ENCODE measurements around the gene RASGRP4.
"Not testable (repeated sequence)": the region's sequence is repeated elsewhere in the genome, so short reads cannot be mapped to it uniquely, and the experiment has no call there.

Gene RASGRP4

GRCh38 chr19:38429055-38429810 lies 3.2 kb upstream of the RASGRP4 start:
- no peak overlapping the region for H2AFZ ChIP-seq (ENCODE audit: insufficient read depth, low read length, poor library complexity)
- no peaks in the 10 kb centered on the region for H3K79me1 ChIP-seq (ENCODE audit: low read length)
- H4K91ac ChIP-seq (ENCODE audit: low read depth, low read length): no peak overlapping the region

GRCh38 chr19:38427035-38427677 lies 1.1 kb upstream of the RASGRP4 start:
- H4K91ac ChIP-seq (ENCODE audit: low read depth, low read length); H3K14ac ChIP-seq (ENCODE audit: low read length); H4K8ac ChIP-seq (ENCODE audit: low read depth, low read length); H2BK5ac ChIP-seq (ENCODE audit: low read depth, low read length, poor library complexity); H3K27ac ChIP-seq (ENCODE audit: low read depth, low read length); H4K12ac ChIP-seq (ENCODE audit: low read depth, low read length); H3K79me1 ChIP-seq (ENCODE audit: low read length); H3K79me2 ChIP-seq (ENCODE audit: control insufficient read depth, insufficient read depth, low read length, poor library complexity); H2BK12ac ChIP-seq (ENCODE audit: low read length); DNase-seq; H3K9ac ChIP-seq (ENCODE audit: low read length); H3K36me3 ChIP-seq (ENCODE audit: control insufficient read depth in 1 of 2, insufficient read depth in 2 of 2, low read length in 2 of 2); H3K4me3 ChIP-seq (ENCODE audit: low read depth, low read length); H2AK5ac ChIP-seq (ENCODE audit: low read length); H3K4me2 ChIP-seq (ENCODE audit: low read length); H3K27me3 ChIP-seq (ENCODE audit: insufficient read depth, low read length); H3K18ac ChIP-seq (ENCODE audit: low read length); H3K4ac ChIP-seq (ENCODE audit: low read depth, low read length); H3K9me3 ChIP-seq (ENCODE audit: insufficient read depth, low read depth, low read length); H3K4me1 ChIP-seq (ENCODE audit: control insufficient read depth in 1 of 2, insufficient read depth in 2 of 2, low read length in 2 of 2); H3K23ac ChIP-seq (ENCODE audit: low read length); H2AFZ ChIP-seq (ENCODE audit: insufficient read depth, low read length, poor library complexity); H2BK120ac ChIP-seq (ENCODE audit: insufficient read depth, low read length, poor library complexity): not testable (repeated sequence)
- WGBS (ENCODE audit: extremely low coverage, insufficient coverage, insufficient read length): no CpG with 5 or more reads among the region's 17 CpGs

More at GRCh38 chr19:38429055-38429810, 3.2 kb upstream of the RASGRP4 start:
- no peak overlapping the region for H3K4ac ChIP-seq (ENCODE audit: low read depth, low read length)
- no peak overlapping the region for H3K9ac ChIP-seq (ENCODE audit: low read length)
- no peak for DNase-seq
- no peak overlapping the region for H3K18ac ChIP-seq (ENCODE audit: low read length)
- no peaks in the 10 kb centered on the region for H3K36me3 ChIP-seq (ENCODE audit: control insufficient read depth in 1 of 2, insufficient read depth in 2 of 2, low read length in 2 of 2)
- no peak overlapping the region for H3K4me3 ChIP-seq (ENCODE audit: low read depth, low read length)
- H4K12ac ChIP-seq (ENCODE audit: low read depth, low read length): no peak overlapping the region
- no peak overlapping the region for H2BK120ac ChIP-seq (ENCODE audit: insufficient read depth, low read length, poor library complexity)
- H2BK5ac ChIP-seq (ENCODE audit: low read depth, low read length, poor library complexity): no peak overlapping the region
- no peak overlapping the region for H3K27ac ChIP-seq (ENCODE audit: low read depth, low read length)
- H3K14ac ChIP-seq (ENCODE audit: low read length): no peak overlapping the region
- no peaks in the 10 kb centered on the region for H3K9me3 ChIP-seq (ENCODE audit: insufficient read depth, low read depth, low read length)
- H3K4me2 ChIP-seq (ENCODE audit: low read length): no peak overlapping the region
- no peak overlapping the region for H3K23ac ChIP-seq (ENCODE audit: low read length)
- H2BK12ac ChIP-seq (ENCODE audit: low read length): no peak overlapping the region
- H3K79me2 ChIP-seq (ENCODE audit: control insufficient read depth, insufficient read depth, low read length, poor library complexity): no peaks in the 10 kb centered on the region
- no peak overlapping the region for H2AK5ac ChIP-seq (ENCODE audit: low read length)
- no CpG with 5 or more reads among the region's 14 CpGs for WGBS (ENCODE audit: extremely low coverage, insufficient coverage, insufficient read length)
- H4K8ac ChIP-seq (ENCODE audit: low read depth, low read length): no peak overlapping the region
- H3K4me1 ChIP-seq (ENCODE audit: control insufficient read depth in 1 of 2, insufficient read depth in 2 of 2, low read length in 2 of 2): peaks cover 5 to 6% of the 10 kb centered on the region in 2 experiments
- H3K27me3 ChIP-seq (ENCODE audit: insufficient read depth, low read length): no peaks in the 10 kb centered on the region

GRCh38 chr19:38425222-38425809 lies 703 bp downstream of the RASGRP4 start:
- H2BK120ac ChIP-seq (ENCODE audit: insufficient read depth, low read length, poor library complexity): no peak overlapping the region
- H4K91ac ChIP-seq (ENCODE audit: low read depth, low read length): no peak overlapping the region
- H3K79me2 ChIP-seq (ENCODE audit: control insufficient read depth, insufficient read depth, low read length, poor library complexity): no peaks in the 10 kb centered on the region
- H3K14ac ChIP-seq (ENCODE audit: low read length): no peak overlapping the region
- no peak overlapping the region for H3K4me3 ChIP-seq (ENCODE audit: low read depth, low read length)
- no peaks in the 10 kb centered on the region for H3K36me3 ChIP-seq (ENCODE audit: control insufficient read depth in 1 of 2, insufficient read depth in 2 of 2, low read length in 2 of 2)
- no peaks in the 10 kb centered on the region for H3K79me1 ChIP-seq (ENCODE audit: low read length)
- no CpG with 5 or more reads among the region's 7 CpGs for WGBS (ENCODE audit: extremely low coverage, insufficient coverage, insufficient read length)
- no peak overlapping the region for H2BK5ac ChIP-seq (ENCODE audit: low read depth, low read length, poor library complexity)
- DNase-seq: no peak
- no peak overlapping the region for H2AK5ac ChIP-seq (ENCODE audit: low read length)
- H2BK12ac ChIP-seq (ENCODE audit: low read length): no peak overlapping the region
- H3K9ac ChIP-seq (ENCODE audit: low read length): no peak overlapping the region
- H3K9me3 ChIP-seq (ENCODE audit: insufficient read depth, low read depth, low read length): peaks cover 2% of the 10 kb centered on the region
- no peak overlapping the region for H3K4me2 ChIP-seq (ENCODE audit: low read length)
- H2AFZ ChIP-seq (ENCODE audit: insufficient read depth, low read length, poor library complexity): no peak overlapping the region
- H3K27me3 ChIP-seq (ENCODE audit: insufficient read depth, low read length): no peaks in the 10 kb centered on the region
- no peak overlapping the region for H3K18ac ChIP-seq (ENCODE audit: low read length)
- no peak overlapping the region for H4K8ac ChIP-seq (ENCODE audit: low read depth, low read length)
- no peak overlapping the region for H3K27ac ChIP-seq (ENCODE audit: low read depth, low read length)
- H3K4ac ChIP-seq (ENCODE audit: low read depth, low read length): no peak overlapping the region
- no peak overlapping the region for H3K23ac ChIP-seq (ENCODE audit: low read length)
- peaks cover 2 to 5% of the 10 kb centered on the region in 2 experiments for H3K4me1 ChIP-seq (ENCODE audit: control insufficient read depth in 1 of 2, insufficient read depth in 2 of 2, low read length in 2 of 2)
- H4K12ac ChIP-seq (ENCODE audit: low read depth, low read length): no peak overlapping the region

GRCh38 chr19:38424272-38424671 lies 1.7 kb downstream of the RASGRP4 start:
- no peak overlapping the region for H2AFZ ChIP-seq (ENCODE audit: insufficient read depth, low read length, poor library complexity)
- no CpG with 5 or more reads among the region's 5 CpGs for WGBS (ENCODE audit: extremely low coverage, insufficient coverage, insufficient read length)

More at GRCh38 chr19:38424272-38424671, 1.7 kb downstream of the RASGRP4 start:
- H4K8ac ChIP-seq (ENCODE audit: low read depth, low read length): no peak overlapping the region
- H2BK5ac ChIP-seq (ENCODE audit: low read depth, low read length, poor library complexity): no peak overlapping the region
- no peak overlapping the region for H3K9ac ChIP-seq (ENCODE audit: low read length)
- no peak for DNase-seq
- H4K91ac ChIP-seq (ENCODE audit: low read depth, low read length): no peak overlapping the region
- no peak overlapping the region for H3K4me3 ChIP-seq (ENCODE audit: low read depth, low read length)
- peaks cover 2 to 5% of the 10 kb centered on the region in 2 experiments for H3K4me1 ChIP-seq (ENCODE audit: control insufficient read depth in 1 of 2, insufficient read depth in 2 of 2, low read length in 2 of 2)
- no peak overlapping the region for H2BK12ac ChIP-seq (ENCODE audit: low read length)
- no peak overlapping the region for H3K27ac ChIP-seq (ENCODE audit: low read depth, low read length)
- no peak overlapping the region for H3K4me2 ChIP-seq (ENCODE audit: low read length)
- no peaks in the 10 kb centered on the region for H3K79me2 ChIP-seq (ENCODE audit: control insufficient read depth, insufficient read depth, low read length, poor library complexity)
- H3K23ac ChIP-seq (ENCODE audit: low read length): no peak overlapping the region
- H3K9me3 ChIP-seq (ENCODE audit: insufficient read depth, low read depth, low read length): peaks cover 2% of the 10 kb centered on the region
- no peak overlapping the region for H2AK5ac ChIP-seq (ENCODE audit: low read length)
- H3K79me1 ChIP-seq (ENCODE audit: low read length): no peaks in the 10 kb centered on the region
- no peak overlapping the region for H2BK120ac ChIP-seq (ENCODE audit: insufficient read depth, low read length, poor library complexity)
- no peak overlapping the region for H4K12ac ChIP-seq (ENCODE audit: low read depth, low read length)
- H3K36me3 ChIP-seq (ENCODE audit: control insufficient read depth in 1 of 2, insufficient read depth in 2 of 2, low read length in 2 of 2): no peaks in the 10 kb centered on the region
- H3K27me3 ChIP-seq (ENCODE audit: insufficient read depth, low read length): no peaks in the 10 kb centered on the region
- no peak overlapping the region for H3K4ac ChIP-seq (ENCODE audit: low read depth, low read length)
- H3K14ac ChIP-seq (ENCODE audit: low read length): no peak overlapping the region
- H3K18ac ChIP-seq (ENCODE audit: low read length): no peak overlapping the region
